Stimulated activated CD4-positive, alpha-beta T cell treated with anti-CD3 and anti-CD28 coated beads, Interleukin-2, amount 100 ng/mL, for 48 hours (primary cell): ENCODE measurements around the gene TRIAP1.
"Not testable (repeated sequence)": the region's sequence is repeated elsewhere in the genome, so short reads cannot be mapped to it uniquely, and the experiment has no call there.

Experiments used
- DNase-seq, 2 donors: peaks; one replicate each; pipeline ENCODE4 v3.0.0-alpha.2; 2020

Gene TRIAP1

DNA sequence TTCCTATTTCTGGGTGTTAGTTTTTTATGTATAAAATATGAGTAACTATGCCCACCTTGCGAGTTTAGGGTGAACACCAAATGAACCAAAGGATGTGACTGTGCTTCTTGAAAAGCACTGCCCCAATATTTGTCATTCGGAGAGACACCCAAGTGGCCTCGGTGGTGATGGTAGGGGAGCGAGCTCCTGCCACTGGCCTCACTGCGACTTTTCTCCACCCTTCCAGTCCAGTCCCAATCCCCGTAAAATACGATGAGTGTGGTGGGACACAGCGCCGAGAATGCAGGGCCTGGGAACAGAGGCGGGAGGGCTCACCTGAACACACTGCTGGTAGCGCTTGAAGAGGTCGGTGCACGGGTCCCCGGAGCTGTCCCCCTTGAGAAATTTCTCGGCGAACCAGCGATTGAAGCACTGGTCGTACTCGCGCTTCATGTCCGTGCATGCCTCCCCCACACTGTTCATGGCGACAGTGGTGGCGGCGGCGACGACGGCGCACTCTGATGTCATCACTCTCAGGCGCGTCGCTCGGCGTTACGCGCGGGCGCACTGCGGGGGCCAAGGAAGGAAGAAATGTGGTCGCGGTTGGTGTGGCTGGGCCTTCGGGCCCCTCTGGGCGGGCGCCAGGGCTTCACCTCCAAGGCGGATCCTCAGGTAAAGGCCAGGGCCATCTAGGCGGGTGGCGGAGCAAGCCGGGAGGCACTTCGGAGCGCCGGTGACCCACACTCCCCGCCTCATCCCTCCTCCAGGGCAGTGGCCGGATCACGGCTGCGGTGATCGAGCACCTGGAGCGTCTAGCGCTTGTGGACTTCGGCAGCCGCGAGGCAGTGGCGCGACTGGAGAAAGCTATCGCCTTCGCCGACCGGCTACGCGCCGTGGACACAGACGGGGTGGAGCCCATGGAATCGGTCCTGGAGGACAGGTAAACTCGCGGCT, at the start of gene TRIAP1, which contains the start of gene GATC:
TRIAP1 (minus strand) TSS at position 474 of the 933 bp plus-strand sequence; CDS start at position 462, 12 bp downstream.
GATC (plus strand) TSS at position 534 of the 933 bp plus-strand sequence; CDS start at position 571, 37 bp downstream.
- peak; percentile 86 for DNase-seq

DNA sequence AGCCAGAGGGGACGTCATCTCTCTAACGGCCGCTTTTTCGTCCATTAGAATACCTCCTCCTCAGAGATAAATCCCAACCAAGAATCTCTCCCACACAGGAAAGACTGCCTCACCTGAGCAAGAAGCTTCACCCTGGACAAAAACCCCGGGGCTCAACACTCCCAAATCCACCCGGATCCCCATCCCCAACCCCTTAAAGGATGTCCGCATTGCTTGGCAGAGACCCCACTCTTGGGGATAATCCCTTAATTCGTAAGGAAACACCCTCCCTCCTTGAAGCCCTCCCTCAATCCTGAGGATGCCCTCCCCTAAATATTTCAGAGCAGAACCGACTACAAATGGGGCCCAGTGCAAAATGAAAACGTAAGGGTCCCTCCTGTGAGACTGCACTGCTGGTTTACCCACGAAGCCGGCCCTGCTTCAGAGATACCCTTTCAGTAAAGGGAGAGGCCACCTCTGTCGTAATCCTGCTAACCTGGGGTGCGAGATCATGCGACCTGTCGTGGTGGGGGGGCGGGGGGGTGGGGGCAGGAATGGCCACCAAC, 49.1 kb upstream of the TRIAP1 start:
- DNase-seq: peak in 1 of 2 donors; percentile 8

DNA sequence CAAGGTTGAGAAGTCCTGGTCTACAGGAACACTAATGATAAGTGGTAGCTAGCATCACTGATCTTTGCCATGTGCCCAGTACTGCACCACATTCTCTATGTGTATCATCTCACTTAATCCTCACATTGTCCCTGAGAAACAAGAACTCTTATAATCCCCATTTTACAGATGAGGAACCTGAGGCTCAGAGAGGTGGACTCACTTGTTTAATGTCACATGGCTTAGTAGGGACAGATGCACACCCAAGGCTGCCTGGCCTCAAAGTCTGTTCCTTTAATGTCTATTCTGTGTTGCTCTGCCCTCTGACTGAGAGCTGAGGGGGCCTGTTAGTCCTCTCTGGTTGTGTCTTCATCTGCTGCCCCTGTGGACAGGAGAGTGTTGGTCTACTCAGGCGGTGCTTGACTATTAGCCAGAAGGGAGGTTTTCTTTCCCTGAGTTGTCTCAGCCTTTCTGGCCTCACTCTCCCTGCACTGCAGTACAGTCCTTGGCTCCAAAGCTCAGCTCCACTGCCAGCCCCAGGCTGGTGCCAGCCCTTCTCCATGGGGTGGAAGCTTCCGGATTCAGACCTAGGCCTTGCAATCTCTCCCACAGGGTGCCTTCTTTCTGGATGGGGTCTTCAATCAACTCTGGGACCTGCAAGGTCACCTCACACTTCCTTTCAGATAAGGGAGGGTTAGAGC, 44.8 kb upstream of the TRIAP1 start:
- DNase-seq: no peak

DNA sequence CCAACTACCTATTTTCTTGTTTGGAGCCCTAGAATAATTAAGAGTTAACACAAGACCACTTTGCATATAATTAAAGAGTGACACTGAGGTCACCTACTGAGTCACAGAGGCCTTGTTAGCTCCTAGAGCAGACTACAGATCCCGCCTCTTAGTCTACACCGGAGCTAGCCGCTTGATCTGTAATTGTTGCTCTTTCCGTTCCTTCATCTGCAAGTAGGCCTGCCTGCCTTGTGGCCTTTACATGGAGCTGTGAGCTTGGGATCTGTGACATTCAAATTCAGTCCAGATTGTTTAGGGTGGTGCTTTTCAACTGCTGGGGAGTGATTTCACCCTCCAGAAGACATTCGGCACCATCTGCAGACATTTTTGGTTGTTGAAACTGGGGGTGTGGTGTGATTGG, 44.1 kb upstream of the TRIAP1 start:
- no peak for DNase-seq

DNA sequence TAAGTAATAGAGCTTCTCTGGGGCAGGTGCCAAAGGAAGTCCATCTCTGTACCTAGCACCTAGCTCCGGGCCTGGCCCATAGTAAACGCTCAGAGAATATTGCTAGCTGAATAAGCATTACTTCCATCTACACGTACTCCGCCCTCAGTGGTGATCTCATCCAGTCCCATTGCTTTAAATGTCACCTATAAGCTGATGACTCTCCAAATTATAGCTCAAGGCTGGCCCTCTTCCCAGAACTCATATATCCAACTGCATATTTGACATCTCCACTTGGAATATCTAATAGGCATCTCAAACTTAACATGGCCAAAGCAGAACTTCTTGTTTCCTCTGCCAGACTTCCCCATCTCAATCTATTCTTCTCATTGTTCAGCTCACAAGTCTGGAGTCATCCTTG, 42.8 kb upstream of the TRIAP1 start:
- DNase-seq: no peak

DNA sequence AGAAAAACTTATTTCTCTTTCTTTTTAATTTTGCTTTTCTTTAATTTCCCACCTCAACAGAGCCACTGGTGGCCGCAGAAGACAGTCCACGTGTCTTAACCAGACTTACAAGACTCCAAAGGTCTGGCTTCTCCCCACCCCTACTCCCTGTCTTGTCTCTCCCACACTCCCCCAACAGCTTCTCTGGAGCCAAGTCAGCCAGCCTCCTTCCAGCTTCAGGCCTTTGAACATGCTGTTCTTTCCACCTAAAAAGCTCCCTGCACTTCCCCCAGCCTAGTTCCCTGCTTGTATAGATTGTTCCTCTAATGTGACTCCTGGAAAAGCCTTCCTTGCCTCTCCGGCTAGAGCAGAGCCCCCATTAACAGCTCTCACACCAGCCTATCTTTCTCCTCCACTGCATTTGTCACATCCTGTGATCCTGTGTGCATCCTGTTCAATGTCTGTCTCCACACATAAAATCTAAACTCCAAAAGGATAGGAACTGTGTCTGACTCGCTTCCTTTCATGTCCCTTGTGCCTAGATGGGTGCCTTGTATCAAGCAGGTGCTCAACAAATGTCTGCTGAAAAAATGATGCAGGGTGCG, 42.0 kb upstream of the TRIAP1 start:
- DNase-seq: no peak

DNA sequence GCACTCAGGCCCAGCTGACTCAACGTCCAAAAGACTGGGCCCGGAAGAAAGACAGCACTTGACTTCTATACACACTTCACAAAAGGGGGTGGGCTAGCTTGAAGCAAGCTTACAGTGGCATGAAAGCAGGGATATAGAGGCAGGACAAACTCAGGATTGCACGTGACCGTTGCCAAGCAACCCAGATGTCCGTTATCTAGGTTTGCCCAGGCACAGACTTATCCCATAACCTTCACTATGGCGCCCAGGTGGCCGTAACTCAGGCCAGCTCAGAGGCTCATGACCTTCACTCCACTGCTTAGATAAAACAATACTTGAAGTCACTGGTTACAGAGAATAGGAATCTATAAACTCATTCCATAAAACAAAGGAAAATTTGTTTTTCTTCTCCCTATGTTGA, 41.4 kb upstream of the TRIAP1 start:
- DNase-seq: not testable (repeated sequence)

DNA sequence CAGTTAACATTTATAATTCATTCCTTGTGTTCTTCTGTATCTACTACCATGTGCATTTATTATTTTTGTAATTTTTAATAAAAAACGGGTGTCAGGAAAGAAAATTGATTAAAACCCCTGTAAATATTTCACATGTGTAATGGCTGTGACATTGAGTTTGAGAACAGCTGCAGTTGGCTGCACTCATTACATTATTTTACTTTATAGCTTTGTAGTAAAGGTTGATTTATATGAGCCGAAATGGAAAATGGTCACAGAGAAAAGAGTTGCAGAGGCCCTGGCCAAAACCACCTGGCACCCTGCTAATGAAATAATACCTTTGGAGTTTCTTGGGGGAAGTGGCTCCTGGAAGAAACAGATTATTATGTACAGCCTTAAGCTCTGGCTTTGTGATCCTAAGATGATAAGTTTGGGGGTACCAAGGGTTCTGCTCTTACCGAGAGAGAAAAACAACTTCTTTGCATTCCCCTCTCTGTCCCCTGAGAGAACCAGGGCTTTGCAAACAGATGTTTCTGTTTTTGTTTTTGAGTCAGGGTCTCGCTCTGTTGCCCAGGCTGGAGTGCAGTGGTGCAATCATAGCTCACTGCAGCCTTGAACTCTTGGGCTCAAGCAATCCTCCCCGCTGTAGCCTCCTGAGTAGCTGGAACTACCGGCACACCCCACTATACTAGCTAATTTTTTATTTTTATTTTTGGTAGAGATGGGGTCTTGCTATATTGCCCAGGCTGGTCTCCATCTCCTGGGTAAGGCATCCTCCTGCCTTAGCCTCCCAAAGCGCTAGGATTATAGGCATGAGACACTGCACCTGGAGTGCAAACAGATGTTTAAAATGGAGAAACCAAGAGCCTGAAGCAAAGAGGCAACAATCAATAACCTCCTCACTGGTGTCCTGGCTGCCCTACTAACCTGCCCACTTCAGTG, 40.0 kb upstream of the TRIAP1 start:
- DNase-seq: no peak

DNA sequence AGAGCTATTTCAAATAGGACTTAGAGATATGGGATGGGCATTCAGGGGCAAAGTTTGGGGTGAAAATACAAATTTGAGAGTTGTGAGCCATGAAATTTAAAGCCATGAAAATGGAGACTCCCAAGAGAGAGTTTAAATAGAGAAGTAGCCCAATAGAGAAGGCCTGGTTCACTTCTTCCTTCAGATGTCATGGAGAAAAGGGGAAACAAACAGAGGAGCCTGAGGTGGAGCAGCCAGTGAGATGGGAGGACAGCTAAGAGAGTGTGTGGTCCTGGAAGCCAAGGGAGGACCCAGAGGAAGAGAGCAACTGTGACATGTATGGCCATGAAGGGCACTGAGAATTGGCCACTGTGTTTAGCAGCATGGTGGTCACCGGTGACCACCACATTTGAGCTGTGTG, 37.4 kb upstream of the TRIAP1 start:
- no peak for DNase-seq

DNA sequence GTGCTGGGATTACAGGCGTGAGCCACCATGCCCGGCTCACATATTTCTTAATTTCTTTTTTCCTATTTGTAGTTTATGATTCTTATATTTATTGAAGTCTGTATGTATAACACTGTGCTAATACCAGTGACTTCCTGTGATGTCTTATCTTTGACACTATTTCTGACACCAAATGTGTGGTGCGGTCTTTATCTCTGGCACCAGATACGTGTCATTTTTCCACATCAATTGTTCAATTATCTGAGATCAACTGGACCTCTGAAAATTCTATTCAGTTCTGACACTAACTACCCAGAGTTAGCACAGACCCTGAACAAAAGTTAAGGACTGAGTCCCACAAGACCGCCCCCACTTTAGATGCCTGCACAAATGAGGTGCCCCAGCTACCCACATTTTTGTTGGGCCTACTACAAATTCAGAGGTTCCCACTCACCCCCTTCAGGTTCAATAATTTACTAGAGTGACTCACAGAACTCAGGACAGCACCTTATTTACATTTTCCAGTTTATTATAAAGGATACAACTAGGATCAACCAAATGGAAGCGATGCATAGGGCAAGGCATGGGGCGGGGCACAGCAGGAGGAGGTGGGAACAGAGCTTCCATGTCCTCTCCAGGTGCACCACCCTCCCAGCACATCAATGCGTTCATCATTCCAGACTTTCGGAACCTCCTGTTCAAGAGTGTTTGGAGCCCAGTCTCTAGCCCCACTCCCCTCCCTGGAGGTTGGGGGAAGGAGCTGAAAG, 35.0 kb upstream of the TRIAP1 start:
- DNase-seq: no peak

DNA sequence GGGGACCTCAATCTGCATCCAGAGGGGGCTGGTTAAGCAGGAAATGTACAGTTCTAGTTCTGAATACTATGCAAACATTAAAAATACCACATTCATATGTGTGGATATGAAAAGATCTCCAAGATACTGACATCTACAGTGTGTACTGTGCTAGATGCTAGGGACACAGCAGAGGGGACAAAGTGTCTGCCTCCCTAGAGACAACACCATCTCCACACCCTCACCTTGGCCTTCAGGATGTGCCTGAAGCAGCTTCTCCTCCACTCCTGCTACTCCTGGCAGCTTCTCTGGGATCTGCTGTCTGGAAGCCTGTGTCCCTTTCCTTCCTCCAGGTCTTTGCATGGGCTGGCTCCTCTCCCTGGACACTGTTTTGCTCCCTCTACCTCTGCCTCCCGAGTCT, 34.0 kb upstream of the TRIAP1 start:
- DNase-seq: no peak

DNA sequence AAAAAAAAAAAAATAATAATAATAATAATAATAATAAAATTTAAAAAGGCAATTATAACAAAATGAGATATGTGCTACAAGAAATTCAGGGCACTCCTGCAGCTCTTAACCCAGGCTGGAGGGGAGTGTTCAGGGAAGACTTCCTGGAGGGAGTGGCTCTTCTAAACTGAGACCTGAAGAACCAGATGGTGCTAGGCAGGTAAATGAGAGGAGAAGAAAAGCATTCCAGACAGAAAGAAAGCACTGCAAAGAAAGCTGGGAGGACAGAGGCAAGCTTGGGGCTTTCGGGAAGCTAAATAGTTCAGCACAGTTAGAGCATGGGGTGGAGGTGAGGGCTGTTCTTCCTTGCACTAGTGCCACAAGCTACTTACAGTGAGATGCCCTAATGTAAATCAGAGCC, 33.3 kb upstream of the TRIAP1 start:
- DNase-seq: no peak

DNA sequence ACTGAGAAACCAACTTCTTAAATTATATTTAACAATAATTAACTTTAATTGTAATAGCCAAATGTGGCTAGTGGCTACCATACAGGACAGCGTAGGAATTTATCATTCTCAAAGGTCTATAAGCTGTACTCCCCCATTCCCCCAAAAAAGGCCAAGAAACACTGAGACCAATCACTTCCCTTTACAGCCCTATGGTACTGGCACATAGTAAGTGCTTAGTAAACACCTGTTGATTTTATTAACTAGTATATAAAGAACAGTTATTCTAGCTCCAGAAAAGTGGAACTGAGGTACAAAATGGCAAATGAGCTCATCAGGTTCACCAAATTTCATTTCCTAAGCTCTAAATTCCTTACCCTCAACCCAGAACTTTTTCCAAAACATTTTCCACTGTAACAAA, 29.5 kb upstream of the TRIAP1 start:
- no peak for DNase-seq

DNA sequence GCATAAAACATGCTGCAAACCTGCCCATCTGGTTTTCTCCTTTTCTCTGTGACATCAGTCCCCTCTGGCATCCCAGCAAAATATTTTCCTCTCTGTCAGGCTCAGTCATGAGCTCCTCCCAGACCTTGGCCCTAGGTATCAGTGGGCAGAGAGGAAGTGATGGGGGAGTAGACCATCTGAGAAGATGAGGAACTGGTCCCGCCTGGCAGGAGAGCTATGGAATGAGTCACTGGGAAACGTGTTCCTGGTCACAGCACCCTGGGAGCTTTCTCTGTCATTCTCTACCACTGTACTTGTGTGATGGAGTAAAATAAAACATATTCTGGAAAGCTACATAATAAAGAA, 28.4 kb upstream of the TRIAP1 start:
- DNase-seq: no peak

DNA sequence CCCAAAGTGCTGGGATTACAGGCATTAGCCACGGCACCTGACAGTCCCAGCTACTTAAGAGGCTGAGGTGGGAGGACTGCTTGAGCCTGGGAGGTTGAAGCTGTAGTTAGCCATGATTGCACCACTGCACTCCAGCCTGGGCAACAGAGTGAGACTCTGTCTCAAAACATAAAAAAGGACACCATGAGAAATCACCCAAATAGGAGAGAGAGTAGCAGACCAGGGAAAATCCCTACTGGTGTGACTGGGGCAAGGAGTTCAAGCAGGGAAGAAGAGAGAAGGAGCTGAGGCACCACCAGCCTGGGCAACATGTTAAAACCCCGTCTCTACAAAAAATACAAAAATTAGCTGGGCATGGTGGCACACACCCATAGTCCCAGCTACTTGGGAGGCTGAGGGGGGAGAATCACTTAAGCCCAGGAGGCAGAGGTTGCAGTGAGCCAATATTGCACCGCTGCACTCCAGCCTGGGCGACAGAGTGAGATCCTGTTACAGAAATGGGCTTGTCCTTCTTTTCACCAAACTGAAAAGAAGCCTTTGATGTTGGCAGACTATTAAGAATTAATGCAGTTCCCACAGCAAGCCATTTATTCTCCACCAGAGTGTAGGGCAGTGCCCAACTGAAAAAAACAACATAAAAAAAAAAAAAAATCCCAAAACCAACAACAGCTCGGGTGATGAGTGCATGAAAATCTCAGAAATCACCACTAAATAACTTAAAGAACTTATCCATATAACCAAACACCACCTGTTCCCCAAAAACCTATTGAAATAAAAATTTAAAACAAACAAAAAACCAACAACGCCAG, 27.8 kb upstream of the TRIAP1 start:
- DNase-seq: no peak

DNA sequence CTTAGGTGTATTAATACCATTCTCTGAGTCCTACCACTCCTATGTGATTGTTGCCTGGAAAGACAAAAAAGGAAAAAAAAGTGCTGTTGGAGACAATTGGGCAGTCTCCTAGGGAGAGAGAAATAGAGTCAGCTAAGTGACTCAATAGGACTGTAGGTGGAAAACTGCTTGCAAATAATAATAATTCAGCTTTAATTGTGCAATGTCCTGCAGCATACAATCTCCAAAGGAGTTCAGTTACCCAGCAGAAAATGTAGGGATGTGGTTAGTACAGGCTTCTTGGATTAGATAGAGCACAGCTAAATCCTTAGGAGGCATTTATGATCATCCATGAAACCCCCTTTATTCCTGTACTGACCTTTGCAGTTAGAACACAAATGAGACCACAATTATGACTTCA, 26.3 kb upstream of the TRIAP1 start:
- DNase-seq: no peak

DNA sequence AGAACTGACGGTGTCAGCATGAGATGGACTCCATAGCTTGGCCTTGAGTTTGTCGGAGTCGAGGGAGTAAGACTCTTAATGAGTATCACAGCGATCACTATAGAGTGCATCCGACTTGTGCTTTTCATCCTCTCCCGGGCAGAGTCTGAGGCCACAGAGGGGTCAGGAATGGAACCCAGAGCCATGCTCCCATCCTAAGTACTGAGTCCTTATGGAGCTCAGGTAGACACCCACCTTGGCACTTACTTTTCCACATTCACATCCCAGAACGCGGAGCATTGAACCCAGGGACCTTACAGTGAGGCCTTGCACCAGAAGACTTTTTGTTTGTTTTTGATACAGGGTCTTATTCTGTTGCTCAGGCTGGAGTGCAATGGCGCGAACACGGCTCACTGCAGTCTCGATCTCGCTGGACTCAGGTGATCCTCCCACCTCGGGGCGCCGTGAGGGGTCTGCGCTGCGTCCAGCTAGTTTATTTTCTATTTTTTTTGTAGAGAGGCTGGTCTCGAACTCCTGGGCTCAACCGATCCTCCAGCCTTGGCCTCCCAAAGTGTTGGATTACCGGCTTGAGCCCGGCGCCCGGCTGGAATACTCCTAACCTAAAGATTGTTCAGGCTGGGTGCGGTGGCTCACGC, 24.1 kb upstream of the TRIAP1 start:
- no peak for DNase-seq

DNA sequence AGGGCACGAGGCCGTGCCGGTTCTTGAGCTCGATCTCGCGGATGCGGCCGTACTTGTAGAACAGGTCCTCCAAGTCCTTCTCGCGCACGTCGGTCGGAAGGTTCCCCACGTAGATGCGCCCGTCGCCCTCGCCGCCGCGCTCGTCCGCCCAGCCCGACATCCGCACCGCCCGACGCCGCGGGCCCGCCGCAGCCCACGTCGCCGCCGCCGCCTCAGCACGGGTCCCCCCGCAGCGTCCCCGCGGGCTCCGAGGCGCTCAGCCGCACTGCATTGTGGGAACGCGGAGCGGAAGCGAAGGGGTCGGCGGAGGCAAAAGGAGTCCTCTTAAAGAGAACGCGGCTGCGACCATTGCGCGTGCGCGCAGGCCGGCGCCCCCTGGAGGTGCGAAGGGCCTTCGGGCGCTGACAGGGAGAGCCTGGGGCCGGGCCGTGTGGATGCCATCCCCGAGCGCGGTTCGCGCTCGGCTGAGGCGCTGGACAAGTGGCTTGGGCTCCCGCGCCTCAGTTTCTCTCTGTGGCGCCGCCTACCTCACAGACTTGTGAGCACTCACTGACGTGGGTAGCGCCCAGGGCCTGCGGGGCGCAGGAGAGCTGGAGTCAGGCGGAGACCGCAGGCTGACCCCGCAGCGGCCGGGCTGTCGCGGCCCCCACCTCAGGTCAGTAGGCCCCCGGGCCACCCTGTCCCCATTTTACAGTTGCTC, 23.4 kb upstream of the TRIAP1 start, which contains the start of gene SRSF9:
SRSF9 (minus strand) TSS at position 299 of the 700 bp plus-strand sequence; CDS start at position 160, 139 bp downstream.
- peak; percentile 97 to 98 for DNase-seq

DNA sequence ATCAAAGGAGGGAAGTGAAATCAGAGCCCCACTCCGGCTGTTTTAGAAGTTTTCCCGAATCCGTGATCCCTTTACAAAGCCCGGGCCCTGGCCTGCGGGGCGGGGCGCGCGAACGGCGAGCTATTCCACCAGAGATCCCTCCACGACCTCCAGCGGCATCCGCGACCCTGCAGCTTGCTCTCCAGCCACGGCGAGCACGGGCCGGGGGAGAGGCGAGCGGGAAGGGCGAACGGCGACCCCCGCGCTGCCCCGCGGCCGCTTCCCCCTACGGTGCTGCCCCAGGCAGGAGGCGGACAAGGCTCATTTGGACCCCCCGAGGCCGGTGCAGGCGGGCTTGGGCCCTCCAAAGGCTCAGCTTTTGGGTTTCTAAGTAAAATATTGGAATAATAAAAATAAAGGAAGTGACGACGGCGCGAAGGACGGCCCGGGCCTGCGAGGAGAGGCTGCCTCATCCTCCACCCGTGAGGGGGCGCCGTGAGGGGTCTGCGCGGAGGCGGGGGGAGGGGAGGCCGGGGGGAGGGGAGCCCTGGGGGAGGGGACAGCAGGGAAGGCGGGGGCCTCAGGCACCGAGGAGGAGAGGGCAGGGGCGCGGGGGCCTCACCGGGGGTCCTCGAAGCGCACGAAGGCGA, 22.8 kb upstream of the TRIAP1 start:
- peak in 1 of 2 donors; percentile 29 for DNase-seq
